Esophagus muscularis mucosa (tissue), 3 donors: ENCODE data around the gene PRPF6.

Source experiments
- POLR2AphosphoS5 ChIP-seq, 2 donors: sonication (generic); formaldehyde crosslinking; IDR thresholded peaks; one replicate each; pipeline ENCODE4 v1.6.1; 2017; ENCODE audit warnings: antibody characterized with exemption in 2 of 2
- TF ChIP-seq, protein P1 (sequence below), 3 experiments: fragments of 200-600 bp in 2 of 3; fragments of 450-650 bp in 1 of 3; sonication (generic) in 2 of 3; IDR thresholded peaks; one replicate each; pipeline ENCODE4 v1.5.1; 2017 to 2019; ENCODE audit warnings: antibody characterized with exemption in 3 of 3, mild to moderate bottlenecking in 2 of 3, moderate library complexity in 1 of 3

GRCh38 chr20:64067733-64068307 lies 86.9 kb downstream of the PRPF6 start:
- TF ChIP-seq, protein P1, sequence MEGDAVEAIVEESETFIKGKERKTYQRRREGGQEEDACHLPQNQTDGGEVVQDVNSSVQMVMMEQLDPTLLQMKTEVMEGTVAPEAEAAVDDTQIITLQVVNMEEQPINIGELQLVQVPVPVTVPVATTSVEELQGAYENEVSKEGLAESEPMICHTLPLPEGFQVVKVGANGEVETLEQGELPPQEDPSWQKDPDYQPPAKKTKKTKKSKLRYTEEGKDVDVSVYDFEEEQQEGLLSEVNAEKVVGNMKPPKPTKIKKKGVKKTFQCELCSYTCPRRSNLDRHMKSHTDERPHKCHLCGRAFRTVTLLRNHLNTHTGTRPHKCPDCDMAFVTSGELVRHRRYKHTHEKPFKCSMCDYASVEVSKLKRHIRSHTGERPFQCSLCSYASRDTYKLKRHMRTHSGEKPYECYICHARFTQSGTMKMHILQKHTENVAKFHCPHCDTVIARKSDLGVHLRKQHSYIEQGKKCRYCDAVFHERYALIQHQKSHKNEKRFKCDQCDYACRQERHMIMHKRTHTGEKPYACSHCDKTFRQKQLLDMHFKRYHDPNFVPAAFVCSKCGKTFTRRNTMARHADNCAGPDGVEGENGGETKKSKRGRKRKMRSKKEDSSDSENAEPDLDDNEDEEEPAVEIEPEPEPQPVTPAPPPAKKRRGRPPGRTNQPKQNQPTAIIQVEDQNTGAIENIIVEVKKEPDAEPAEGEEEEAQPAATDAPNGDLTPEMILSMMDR (IDR thresholded peaks at IDR 0.05): no peak
- TF ChIP-seq POLR2AphosphoS5 (IDR thresholded peaks at IDR 0.05): no peak
